Uterus (tissue), 2 donors: Measurements from ENCODE around the gene SLC25A25.

Experiments
- POLR2A ChIP-seq, 2 donors: fragments of 450-650 bp; IDR thresholded peaks; one replicate each; pipeline ENCODE4 v1.6.1; 2016; ENCODE audit warnings: antibody characterized with exemption in 2 of 2, mild to moderate bottlenecking in 1 of 2, moderate library complexity in 1 of 2
- TF ChIP-seq, protein P1 (sequence below), 4 experiments: fragments of 200-600 bp in 2 of 4; fragments of 450-650 bp in 2 of 4; sonication (generic) in 2 of 4; IDR thresholded peaks; one replicate each; pipeline ENCODE4 v1.5.1; 2016 to 2019; ENCODE audit warnings: antibody characterized with exemption in 4 of 4, mild to moderate bottlenecking in 2 of 4, moderate library complexity in 1 of 4

GRCh38 chr9:128056887-128057723 is 10.9 kb upstream of the SLC25A25 start:
- TF ChIP-seq, protein P1, sequence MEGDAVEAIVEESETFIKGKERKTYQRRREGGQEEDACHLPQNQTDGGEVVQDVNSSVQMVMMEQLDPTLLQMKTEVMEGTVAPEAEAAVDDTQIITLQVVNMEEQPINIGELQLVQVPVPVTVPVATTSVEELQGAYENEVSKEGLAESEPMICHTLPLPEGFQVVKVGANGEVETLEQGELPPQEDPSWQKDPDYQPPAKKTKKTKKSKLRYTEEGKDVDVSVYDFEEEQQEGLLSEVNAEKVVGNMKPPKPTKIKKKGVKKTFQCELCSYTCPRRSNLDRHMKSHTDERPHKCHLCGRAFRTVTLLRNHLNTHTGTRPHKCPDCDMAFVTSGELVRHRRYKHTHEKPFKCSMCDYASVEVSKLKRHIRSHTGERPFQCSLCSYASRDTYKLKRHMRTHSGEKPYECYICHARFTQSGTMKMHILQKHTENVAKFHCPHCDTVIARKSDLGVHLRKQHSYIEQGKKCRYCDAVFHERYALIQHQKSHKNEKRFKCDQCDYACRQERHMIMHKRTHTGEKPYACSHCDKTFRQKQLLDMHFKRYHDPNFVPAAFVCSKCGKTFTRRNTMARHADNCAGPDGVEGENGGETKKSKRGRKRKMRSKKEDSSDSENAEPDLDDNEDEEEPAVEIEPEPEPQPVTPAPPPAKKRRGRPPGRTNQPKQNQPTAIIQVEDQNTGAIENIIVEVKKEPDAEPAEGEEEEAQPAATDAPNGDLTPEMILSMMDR (IDR thresholded peaks at IDR 0.05), result no peak
- TF ChIP-seq POLR2A (IDR thresholded peaks at IDR 0.05), result no peak
